Lower leg skin (tissue), 4 donors: ENCODE results near the gene ROR2. TPM values are rescaled to one million over a fixed set of nuclear protein-coding genes. Genes with fewer than 3 reads are reported as not detected.
A peak's percentile ranks its signal among the peaks of the same experiment; 100 is the strongest.

ENCODE experiments used
- DNase-seq, 2 donors: peaks; one replicate each; pipeline ENCODE4 v3.0.0-alpha.2; 2019; ENCODE audit warnings: low spot score in 2 of 2
- H3K4me3 ChIP-seq: fragments of 200-600 bp; sonication (generic); 2 replicates; pipeline ENCODE4 v1.5.1; 2017; ENCODE audit warnings: mild to moderate bottlenecking, low read depth; ENCODE audit not compliant: poor library complexity, severe bottlenecking
- CTCF ChIP-seq, 3 donors: fragments of 450-650 bp; IDR thresholded peaks; one replicate each; pipeline ENCODE4 v1.5.1; 2016; ENCODE audit warnings: antibody characterized with exemption in 3 of 3, mild to moderate bottlenecking in 3 of 3, moderate library complexity in 2 of 3
- POLR2A ChIP-seq, 2 donors: fragments of 450-650 bp; IDR thresholded peaks; one replicate each; pipeline ENCODE4 v1.6.1; 2016 to 2017; ENCODE audit warnings: antibody characterized with exemption in 2 of 2, mild to moderate bottlenecking in 1 of 2, moderate library complexity in 1 of 2
- WGBS, 2 donors: methylation state at CpG; one replicate each; pipeline ENCODE4 v1.1.5; 2018; 5-methylcytosine and 5-hydroxymethylcytosine counted together
- intact Hi-C: fragments of 100-400 bp; cut with DNase I; formaldehyde crosslinking; loops from one replicate; pipeline ENCODE4 v1.15.0; 2023; ENCODE audit warnings: low total_unique reads
- total RNA-seq, 4 donors: library from RNA; depleted of rRNA; stranded (reverse); fragments of >200 nt; gene quantifications; one replicate each; pipeline ENCODE4 v1.1.0, GENCODE V29; 2016

Gene ROR2
- total RNA-seq, 4 donors from 2014 or later = 2.3 to 8.7 (median 5.8) TPM

- TF ChIP-seq POLR2A (IDR thresholded peaks at IDR 0.05) (no peak), CTCF (IDR thresholded peaks at IDR 0.05) (no peak)
- WGBS, 2 donors = 82 to 84% methylated on average over 6 to 9 of the region's 9 CpGs
- peak in 1 of 2 donors; percentile 74 for DNase-seq
- H3K4me3 ChIP-seq = no peak overlapping the region
- intact Hi-C loops = no loop called here
Measured at GRCh38 chr9:91718071-91718470, 232.0 kb downstream of the ROR2 start.

- intact Hi-C loops = no loop called here
Measured at GRCh38 chr9:91716815-91717214, 233.2 kb downstream of the ROR2 start.

GRCh38 chr9:91716239-91716638 lies 233.8 kb downstream of the ROR2 start:
- no peak for DNase-seq
- H3K4me3 ChIP-seq = no peak overlapping the region
- intact Hi-C loops = no loop called here
- no peak for TF ChIP-seq POLR2A (IDR thresholded peaks at IDR 0.05)
- no peak for TF ChIP-seq CTCF (IDR thresholded peaks at IDR 0.05)
- 85 to 88% methylated on average over 4 of the region's 4 CpGs for WGBS, 2 donors

More at GRCh38 chr9:91716815-91717214, 233.2 kb downstream of the ROR2 start:
- H3K4me3 ChIP-seq = no peak overlapping the region
- WGBS, 2 donors = 90 to 96% methylated on average over 7 of the region's 7 CpGs
- TF ChIP-seq CTCF (IDR thresholded peaks at IDR 0.05) = no peak
- DNase-seq = no peak

- intact Hi-C loops = no loop called here
- DNase-seq = peak in 1 of 2 donors; percentile 40
- no peak overlapping the region for H3K4me3 ChIP-seq
Measured at GRCh38 chr9:91714874-91715615, 235.0 kb downstream of the ROR2 start.

GRCh38 chr9:91714020-91714806 lies 235.8 kb downstream of the ROR2 start:
- 11 to 16% methylated on average over 35 to 36 of the region's 39 CpGs for WGBS, 2 donors
- TF ChIP-seq POLR2A (IDR thresholded peaks at IDR 0.05) (no peak), CTCF (IDR thresholded peaks at IDR 0.05) (no peak)
- DNase-seq = peak in 1 of 2 donors; percentile 90
- intact Hi-C loops = no loop called here
- H3K4me3 ChIP-seq = no peak overlapping the region

More at GRCh38 chr9:91714874-91715615, 235.0 kb downstream of the ROR2 start:
- TF ChIP-seq CTCF (IDR thresholded peaks at IDR 0.05) (no peak), POLR2A (IDR thresholded peaks at IDR 0.05) (no peak)
- WGBS, 2 donors = 79 to 84% methylated on average over 14 of the region's 14 CpGs
